ENCODE measurements around the gene MOB3B.
"Not testable (repeated sequence)": the region's sequence is repeated elsewhere in the genome, so short reads cannot be mapped to it uniquely, and the experiment has no call there.

MOB3B gene

DNA sequence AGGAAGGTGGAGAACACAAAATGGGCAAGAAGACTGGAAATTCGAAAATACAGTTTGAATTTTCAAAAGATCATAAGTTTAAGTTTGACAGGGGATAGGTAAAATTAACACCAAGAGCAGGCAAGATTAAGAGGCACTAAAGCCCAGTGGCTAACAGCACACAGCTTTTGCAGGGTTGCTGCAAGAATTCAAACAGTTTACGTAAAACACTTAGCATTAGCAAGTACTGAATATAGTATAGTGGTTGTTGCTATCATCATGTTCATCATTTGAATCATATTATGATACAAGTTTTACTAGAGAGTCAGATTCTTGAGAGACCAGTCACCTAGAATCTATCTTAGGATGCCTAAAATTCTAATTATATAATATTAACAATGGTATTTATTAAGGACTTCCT lies 66.8 kb downstream of the MOB3B start:
- in situ Hi-C loops (cut with MboI; ENCODE audit: low pct_unique_long_range_greater_than_20kb, low sequenced_read_pairs), result no loop called here
- no peak for DNase-seq

- no peak for DNase-seq
- in situ Hi-C loops (cut with MboI; ENCODE audit: low pct_unique_long_range_greater_than_20kb, low sequenced_read_pairs), result no loop called here
These were observed 67.2 kb downstream of the MOB3B start for GRCh38 chr9:27462434-27462833.

DNA sequence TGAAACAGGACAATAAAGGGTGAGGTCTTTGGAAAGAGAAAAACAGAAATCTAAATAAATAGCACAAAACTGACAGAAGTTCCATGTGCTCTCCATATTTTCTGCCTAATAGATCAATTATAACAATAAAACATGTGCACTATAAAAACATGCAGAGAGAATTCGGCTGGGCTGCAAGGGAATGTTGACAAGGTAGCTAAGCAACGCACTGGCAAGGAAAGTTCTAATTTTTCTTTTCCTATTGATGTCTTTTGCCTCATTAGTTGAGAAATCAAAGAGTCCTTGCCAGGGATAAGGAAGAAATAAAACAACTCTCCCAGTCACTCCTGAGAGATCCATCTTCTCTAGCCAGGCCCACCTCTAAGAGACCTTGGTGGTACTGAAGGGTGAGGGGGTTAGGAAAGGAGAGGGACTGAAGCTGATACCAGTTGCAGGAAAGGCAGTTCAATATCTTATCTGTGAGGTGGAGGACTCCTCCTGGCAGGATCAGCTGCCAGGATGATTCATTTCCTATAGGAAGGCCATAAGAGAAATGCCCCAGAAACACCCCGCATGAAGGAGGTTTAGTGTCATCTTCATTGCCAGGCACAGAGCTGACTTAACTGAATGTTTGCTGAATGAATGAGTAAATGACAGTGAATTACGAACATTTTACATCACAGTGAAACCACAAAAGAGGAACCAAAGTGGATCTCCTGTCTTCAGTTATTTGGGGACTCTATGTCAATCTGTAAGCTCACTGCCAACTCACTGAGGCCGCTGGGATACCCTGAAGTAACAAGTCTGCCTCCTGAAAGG lies 69.2 kb downstream of the MOB3B start:
- DNase-seq, result peak; percentile 84
- in situ Hi-C loops (cut with MboI; ENCODE audit: low pct_unique_long_range_greater_than_20kb, low sequenced_read_pairs), result no loop called here

GRCh38 chr9:27457445-27457844 lies 72.2 kb downstream of the MOB3B start:
- peak; percentile 41 for DNase-seq
- in situ Hi-C loops (cut with MboI; ENCODE audit: low pct_unique_long_range_greater_than_20kb, low sequenced_read_pairs), result no loop called here

DNA sequence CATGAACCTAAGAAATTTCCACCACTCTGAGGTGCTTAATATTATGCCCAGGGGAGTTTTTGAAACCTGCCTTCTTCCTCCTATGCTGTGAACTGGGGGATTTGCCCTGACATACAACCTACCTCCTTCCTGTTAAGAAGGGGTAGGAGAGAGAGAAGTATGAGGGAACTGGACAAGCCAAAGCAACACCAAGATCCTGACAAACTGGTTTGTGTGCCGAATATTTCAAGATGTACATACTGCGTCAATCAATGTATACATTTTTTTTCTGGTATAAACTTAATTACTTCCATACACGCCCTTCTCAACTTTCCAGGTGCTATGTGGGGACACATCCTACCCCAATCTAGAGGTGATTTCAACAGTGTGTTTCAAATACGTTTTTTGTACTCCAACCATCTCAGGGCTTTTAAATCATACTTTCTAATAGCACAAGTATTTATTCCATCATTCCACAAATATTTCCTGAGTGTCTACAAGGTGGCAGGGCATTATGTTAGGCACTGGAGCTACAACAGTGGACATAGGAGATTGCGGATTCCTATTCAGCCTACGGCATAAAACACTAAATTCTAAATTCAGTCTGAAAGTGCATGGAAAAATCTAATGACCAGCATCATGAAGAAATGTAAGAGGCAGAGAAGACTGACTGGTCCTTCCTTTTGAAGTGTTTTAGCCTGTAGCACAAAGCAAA lies 75.6 kb downstream of the MOB3B start:
- in situ Hi-C loops (cut with MboI; ENCODE audit: low pct_unique_long_range_greater_than_20kb, low sequenced_read_pairs), result no loop called here
- no peak for DNase-seq

GRCh38 chr9:27451207-27451797 lies 78.3 kb downstream of the MOB3B start:
- in situ Hi-C loops (cut with MboI; ENCODE audit: low pct_unique_long_range_greater_than_20kb, low sequenced_read_pairs), result no loop called here
- DNase-seq, result no peak

DNA sequence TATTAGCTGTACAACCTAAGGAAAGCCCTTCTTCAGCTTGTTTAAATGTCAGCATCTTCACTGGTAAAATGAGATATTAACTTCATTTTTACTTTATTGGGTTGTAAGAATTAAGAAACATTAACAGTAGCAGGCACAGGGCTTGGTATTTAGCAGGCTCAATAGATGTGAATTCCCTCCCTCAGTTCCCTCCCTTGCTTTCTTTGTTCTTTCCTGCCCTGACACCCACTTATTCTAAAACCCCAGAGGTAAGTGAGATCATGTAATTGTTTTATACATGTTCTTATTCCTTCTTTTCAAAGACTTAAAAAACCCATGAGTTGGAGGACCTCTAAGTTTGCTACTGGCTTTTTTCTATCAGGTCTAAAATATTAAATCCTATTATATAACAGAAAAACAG lies 78.9 kb downstream of the MOB3B start:
- no peak for DNase-seq
- in situ Hi-C loops (cut with MboI; ENCODE audit: low pct_unique_long_range_greater_than_20kb, low sequenced_read_pairs), result no loop called here

GRCh38 chr9:27448356-27448755 lies 81.3 kb downstream of the MOB3B start:
- DNase-seq; in situ Hi-C loops (cut with MboI; ENCODE audit: low pct_unique_long_range_greater_than_20kb, low sequenced_read_pairs): not testable (repeated sequence)

DNA sequence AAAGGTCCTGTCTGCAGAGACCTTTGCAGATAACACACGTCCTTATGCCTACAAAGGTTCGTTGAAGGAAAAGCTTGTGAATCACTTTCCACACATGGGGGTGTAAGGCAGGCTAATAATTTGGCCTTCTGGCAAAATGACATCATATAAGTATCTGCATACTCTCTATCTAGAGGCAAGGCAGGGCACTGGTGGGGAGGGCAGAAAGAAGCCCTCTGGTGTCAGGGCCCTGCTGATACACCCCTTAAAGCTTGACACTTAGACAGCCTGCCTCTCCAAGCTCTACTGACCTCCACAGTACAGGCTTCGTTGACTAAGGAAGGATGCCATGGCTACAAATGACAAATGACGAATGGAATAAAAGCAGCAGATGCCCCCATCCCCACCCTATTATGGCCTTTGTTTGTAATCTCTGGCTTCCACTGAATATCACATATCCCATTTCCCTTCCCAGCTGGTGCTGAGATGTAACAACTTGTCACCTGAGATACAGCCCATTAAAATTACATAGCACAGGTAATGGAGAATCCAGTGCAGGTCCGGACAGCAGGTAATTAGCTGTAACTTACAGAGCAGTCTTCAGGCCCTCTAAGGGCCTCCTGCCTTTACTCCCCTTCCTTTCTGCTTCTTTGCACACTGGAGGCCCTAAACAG lies 82.5 kb downstream of the MOB3B start:
- in situ Hi-C loops (cut with MboI; ENCODE audit: low pct_unique_long_range_greater_than_20kb, low sequenced_read_pairs), result no loop called here
- no peak for DNase-seq

DNA sequence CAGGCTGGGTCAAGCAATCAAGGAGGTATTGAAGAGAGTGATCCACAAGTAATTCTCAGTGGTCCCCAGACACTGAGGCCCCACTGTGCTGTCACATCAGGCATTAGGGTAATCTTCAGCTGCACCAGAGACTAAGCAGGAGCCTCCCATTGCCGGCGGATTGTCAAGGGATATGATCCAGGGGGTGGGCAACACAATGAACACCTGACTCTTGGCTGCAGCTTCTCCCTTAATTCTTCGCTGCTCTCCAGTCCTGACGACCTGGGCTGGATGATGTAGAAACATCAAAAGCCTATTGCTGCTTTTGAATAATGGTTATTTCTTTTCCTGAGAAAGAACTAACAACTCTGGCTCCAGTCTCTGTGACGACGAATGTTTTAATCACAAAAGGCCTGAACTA lies 83.9 kb downstream of the MOB3B start:
- no peak for DNase-seq
- in situ Hi-C loops (cut with MboI; ENCODE audit: low pct_unique_long_range_greater_than_20kb, low sequenced_read_pairs), result no loop called here

DNA sequence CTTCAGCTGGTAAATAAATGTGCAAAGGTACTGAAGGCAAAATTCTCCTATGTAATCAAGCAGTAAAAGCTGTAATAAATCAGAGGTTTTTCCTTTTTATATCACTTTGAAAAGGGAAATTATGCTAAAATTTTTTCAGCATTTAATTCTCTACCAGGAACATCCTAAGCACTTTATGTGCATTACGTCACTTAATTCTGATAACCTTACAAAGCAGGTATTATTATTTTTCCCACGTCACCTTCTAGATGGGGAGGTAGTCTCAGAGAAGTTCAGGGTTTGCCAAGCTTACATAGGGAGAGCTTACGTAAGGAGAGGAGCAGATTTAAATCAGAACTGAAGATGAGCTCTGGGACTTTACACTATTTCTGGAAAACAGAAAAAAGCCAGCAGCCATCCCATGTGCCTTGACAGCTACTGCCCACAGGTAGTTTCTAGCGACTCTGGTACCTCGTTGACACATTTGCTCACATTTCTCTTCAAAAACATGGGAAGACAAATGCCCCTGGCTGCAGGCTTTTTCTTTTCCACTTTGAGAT lies 84.5 kb downstream of the MOB3B start:
- in situ Hi-C loops (cut with MboI; ENCODE audit: low pct_unique_long_range_greater_than_20kb, low sequenced_read_pairs), result no loop called here
- DNase-seq, result no peak

- in situ Hi-C loops (cut with MboI; ENCODE audit: low pct_unique_long_range_greater_than_20kb, low sequenced_read_pairs), result no loop called here
- DNase-seq, result no peak
These were observed 87.2 kb downstream of the MOB3B start for GRCh38 chr9:27442464-27442863.

GRCh38 chr9:27441741-27442070 lies 87.9 kb downstream of the MOB3B start:
- DNase-seq, result no peak
- in situ Hi-C loops (cut with MboI; ENCODE audit: low pct_unique_long_range_greater_than_20kb, low sequenced_read_pairs), result no loop called here

- DNase-seq, result no peak
- in situ Hi-C loops (cut with MboI; ENCODE audit: low pct_unique_long_range_greater_than_20kb, low sequenced_read_pairs), result no loop called here
These were observed 88.5 kb downstream of the MOB3B start for GRCh38 chr9:27440888-27441740.

GRCh38 chr9:27438522-27438921 lies 91.1 kb downstream of the MOB3B start:
- in situ Hi-C loops (cut with MboI; ENCODE audit: low pct_unique_long_range_greater_than_20kb, low sequenced_read_pairs), result no loop called here
- no peak for DNase-seq

DNA sequence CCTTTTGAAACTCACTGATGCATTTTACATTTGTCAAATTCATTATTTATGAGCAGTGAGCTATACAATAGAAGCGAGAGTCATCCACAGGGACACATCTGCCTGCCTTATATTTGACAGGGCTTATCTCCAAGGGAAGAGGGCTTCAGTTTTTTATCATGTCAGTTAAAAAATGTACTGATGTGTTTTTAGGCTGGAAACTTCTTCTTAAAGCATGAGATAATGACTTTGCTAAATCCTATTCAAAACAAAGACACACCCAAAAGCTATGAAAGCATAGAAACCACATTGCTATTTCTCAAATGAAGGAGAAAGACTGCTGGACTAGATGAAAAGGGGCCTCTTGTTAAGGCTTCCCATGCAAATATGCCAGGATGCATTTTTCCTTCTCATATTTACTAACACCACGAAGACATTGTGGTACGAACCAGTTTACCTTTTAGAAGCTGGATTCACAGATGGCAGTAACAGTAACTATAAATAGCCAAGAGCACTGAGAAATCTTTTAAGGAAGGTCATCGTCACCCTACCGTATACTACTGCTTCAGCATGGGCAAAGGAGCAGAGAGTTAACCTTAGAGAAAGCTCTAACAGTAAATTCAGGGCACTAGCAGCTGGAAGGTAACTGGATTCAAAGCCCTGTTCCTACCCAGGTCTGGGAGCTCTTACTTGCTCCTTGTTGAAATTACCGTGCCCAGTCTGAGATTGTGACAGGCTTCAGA lies 91.8 kb downstream of the MOB3B start:
- no peak for DNase-seq
- in situ Hi-C loops (cut with MboI; ENCODE audit: low pct_unique_long_range_greater_than_20kb, low sequenced_read_pairs), result no loop called here

- in situ Hi-C loops (cut with MboI; ENCODE audit: low pct_unique_long_range_greater_than_20kb, low sequenced_read_pairs), result no loop called here
- no peak for DNase-seq
These were observed 93.4 kb downstream of the MOB3B start for GRCh38 chr9:27436234-27436633.

DNA sequence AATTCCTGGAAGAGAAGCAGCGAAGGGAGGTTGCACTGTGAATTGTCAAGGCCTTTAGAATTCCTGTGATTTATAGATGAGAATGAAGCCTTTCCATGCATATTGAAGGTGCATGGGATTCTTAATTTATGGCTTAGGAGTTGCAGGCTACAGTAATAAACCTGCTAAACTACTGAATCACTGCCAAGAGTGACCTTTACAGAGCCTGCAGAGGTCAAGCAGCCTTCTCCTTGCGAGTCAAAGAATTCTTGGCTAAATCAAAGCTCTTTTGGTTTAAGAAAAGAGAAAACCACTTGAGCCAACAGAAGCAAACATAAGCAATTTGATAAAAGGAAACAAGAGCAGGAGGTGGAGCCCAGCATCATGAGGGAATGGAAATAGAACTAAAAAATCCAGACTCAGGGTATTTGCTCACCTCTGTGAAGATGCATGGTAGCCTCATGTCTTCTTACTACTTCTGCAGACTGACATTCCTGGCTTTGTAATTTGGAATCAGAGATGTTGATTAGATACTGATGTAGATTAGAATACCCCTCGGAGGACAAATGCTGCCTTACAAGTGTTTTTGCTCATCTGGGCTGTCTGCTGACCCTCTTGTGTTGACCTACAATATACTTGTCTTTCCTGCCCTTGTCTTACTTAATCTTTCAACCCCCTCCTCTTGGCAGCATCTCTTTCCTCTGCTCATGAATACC lies 95.8 kb downstream of the MOB3B start:
- no peak for DNase-seq
- in situ Hi-C loops (cut with MboI; ENCODE audit: low pct_unique_long_range_greater_than_20kb, low sequenced_read_pairs), result no loop called here

All from KBM-7 (cell line).